ENCODE results near the gene ASXL3.

ASXL3 gene

DNA sequence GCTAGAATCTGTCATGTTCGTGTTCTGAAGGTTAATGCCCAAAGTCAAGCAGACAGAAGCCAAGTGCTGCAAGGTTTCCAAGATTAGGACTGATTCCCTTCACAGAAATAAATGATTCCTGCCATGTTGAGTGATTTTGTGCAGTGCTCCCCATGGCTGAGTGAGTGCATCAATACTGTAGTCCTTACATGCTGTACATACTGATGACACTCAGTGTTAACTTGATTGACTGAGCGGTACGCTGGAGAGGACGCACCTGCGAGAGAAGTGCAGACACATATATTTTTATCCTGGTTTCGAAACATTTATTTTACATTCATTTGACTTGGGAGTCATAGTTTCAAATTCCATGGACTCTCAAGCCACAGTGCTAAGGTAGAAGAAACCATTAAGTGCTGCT is 92.0 kb downstream of the ASXL3 start:
- no peak for DNase-seq (ENCODE audit: low read depth, low spot score)
- in situ Hi-C loops (cut with HindIII; ENCODE audit: low sequenced_read_pairs) = no loop called here
- TF ChIP-seq, protein P1, sequence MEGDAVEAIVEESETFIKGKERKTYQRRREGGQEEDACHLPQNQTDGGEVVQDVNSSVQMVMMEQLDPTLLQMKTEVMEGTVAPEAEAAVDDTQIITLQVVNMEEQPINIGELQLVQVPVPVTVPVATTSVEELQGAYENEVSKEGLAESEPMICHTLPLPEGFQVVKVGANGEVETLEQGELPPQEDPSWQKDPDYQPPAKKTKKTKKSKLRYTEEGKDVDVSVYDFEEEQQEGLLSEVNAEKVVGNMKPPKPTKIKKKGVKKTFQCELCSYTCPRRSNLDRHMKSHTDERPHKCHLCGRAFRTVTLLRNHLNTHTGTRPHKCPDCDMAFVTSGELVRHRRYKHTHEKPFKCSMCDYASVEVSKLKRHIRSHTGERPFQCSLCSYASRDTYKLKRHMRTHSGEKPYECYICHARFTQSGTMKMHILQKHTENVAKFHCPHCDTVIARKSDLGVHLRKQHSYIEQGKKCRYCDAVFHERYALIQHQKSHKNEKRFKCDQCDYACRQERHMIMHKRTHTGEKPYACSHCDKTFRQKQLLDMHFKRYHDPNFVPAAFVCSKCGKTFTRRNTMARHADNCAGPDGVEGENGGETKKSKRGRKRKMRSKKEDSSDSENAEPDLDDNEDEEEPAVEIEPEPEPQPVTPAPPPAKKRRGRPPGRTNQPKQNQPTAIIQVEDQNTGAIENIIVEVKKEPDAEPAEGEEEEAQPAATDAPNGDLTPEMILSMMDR (IDR thresholded peaks at IDR 0.05; ENCODE audit: low read depth, low read length) = no peak
- no peak overlapping the region for H3K4me3 ChIP-seq (ENCODE audit: low read depth, low read length)

DNA sequence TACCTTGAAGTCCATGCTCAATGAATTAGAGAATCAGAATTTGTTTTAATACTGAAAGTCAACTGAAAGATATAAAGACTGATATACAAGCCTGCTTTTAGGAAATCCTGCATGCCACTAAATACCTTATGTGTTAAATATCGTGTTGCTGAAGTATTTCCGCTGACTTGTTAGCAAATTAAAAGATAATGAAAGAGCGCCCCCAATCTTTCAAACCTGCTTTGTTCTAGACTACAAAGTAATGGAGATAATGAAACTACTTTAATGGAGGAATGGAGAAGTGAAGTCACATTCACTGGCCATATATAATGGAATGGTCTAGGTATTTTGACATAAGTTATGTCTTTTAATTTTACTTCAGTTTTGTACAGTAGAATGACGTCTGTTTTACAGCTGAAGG is 95.7 kb downstream of the ASXL3 start:
- H3K4me3 ChIP-seq (ENCODE audit: low read depth, low read length) = no peak overlapping the region
- TF ChIP-seq, protein P1 (IDR thresholded peaks at IDR 0.05; ENCODE audit: low read depth, low read length) = no peak
- DNase-seq (ENCODE audit: low read depth, low spot score) = no peak
- in situ Hi-C loops (cut with HindIII; ENCODE audit: low sequenced_read_pairs) = no loop called here

DNA sequence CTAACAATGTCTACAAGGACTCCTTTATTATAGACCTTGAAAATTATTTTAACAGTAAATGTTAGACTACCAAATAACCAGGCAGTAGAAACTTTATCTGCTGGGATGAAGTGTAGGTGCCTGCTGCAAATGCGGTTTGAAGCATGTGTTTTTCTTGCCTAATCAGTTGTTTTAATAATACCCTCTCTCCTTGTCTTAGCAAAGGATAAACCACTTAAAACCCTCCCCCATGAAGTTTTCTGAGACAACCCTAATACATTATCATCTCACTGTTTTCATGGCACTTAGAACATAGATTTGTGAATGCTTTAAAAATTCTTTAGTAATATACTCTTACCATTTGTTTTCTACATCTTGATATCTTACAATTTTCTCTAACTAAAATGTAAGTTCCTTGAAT is 98.6 kb downstream of the ASXL3 start:
- in situ Hi-C loops (cut with HindIII; ENCODE audit: low sequenced_read_pairs) = no loop called here
- H3K4me3 ChIP-seq (ENCODE audit: low read depth, low read length) = no peak overlapping the region
- TF ChIP-seq, protein P1 (IDR thresholded peaks at IDR 0.05; ENCODE audit: low read depth, low read length) = no peak
- no peak for DNase-seq (ENCODE audit: low read depth, low spot score)

DNA sequence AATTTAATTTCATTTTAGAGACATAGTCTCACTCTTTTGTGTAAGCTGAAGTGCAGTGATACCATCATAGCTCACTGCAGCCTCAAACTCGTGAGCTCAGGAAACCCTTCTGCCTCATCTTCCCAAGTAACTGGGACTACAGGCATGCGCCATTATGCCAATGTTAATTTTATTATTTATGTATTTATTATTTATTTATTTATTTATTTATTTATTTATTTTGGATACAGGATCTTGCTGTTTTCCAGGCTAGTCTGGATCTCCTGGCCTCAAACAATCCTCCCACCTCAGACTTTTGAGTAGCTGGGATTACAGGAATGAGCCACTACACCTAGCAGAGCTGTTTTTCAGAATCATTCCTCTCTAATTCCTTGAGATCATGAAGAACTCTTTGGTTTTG is 99.9 kb downstream of the ASXL3 start:
- TF ChIP-seq, protein P1 (IDR thresholded peaks at IDR 0.05; ENCODE audit: low read depth, low read length) = no peak
- no peak overlapping the region for H3K4me3 ChIP-seq (ENCODE audit: low read depth, low read length)
- no peak for DNase-seq (ENCODE audit: low read depth, low spot score)
- in situ Hi-C loops (cut with HindIII; ENCODE audit: low sequenced_read_pairs) = no loop called here

DNA sequence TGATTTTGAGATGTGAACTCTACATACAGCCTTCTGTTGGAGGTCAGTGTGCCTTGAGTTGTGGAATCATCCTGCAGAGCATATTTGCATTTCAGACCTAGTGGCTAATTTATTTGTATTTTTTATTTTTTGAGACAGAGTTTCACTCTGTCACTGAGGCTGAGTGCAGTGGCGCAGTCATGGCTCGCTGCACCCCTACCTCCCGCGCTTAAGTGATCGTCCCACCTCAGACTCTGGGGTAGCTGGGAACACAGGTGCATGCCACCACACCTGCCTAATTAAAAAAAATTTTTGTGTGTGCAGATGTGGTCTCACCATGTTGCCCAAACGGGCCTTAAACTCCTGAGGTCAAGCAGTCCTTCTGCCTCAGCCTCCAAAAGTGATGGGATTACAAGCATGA is 104.4 kb downstream of the ASXL3 start:
- in situ Hi-C loops (cut with HindIII; ENCODE audit: low sequenced_read_pairs) = no loop called here
- H3K4me3 ChIP-seq (ENCODE audit: low read depth, low read length) = no peak overlapping the region
- no peak for DNase-seq (ENCODE audit: low read depth, low spot score)
- TF ChIP-seq, protein P1 (IDR thresholded peaks at IDR 0.05; ENCODE audit: low read depth, low read length) = no peak

DNA sequence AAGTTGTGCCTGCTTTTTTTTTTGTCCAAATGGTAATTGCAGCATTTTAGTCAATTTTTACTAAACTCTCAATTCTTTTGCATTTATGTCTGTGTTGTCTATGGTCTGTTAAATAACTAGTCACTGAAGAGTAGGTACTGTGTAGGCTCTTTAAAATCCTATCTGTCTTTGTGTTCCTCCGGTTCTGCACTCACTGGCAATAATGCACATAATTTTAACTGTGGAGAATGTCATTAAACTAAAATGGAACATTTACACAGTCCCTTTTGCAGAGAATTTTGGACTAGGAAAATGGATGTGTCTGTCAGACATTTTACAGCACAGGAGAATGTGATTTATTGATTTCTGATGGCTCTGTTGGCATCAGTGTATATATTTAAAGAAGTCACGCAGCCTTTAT is 116.6 kb downstream of the ASXL3 start:
- no peak for DNase-seq (ENCODE audit: low read depth, low spot score)
- H3K4me3 ChIP-seq (ENCODE audit: low read depth, low read length) = no peak overlapping the region
- TF ChIP-seq, protein P1 (IDR thresholded peaks at IDR 0.05; ENCODE audit: low read depth, low read length) = no peak
- in situ Hi-C loops (cut with HindIII; ENCODE audit: low sequenced_read_pairs) = no loop called here

Measured in astrocyte of the spinal cord (primary cell).